ENCODE results near the gene BACH2. TPM values are rescaled to one million over a fixed set of nuclear protein-coding genes. Genes with fewer than 3 reads are reported as not detected.

BACH2 gene
- total RNA-seq, 1 experiment from 2014 or later = not detected

GRCh38 chr6:90192857-90193256, 103.8 kb downstream of the BACH2 start:
- Histone ChIP-seq H3K4me3 (no peak overlapping the region), H3K36me3 (no peaks in the 10 kb centered on the region), H3K27me3 (no peaks in the 10 kb centered on the region; the same call in 1 of the 2 replicates), H3K9me3 (no peaks in the 10 kb centered on the region)
- no peak for DNase-seq

- H3K9me3 ChIP-seq = no peaks in the 10 kb centered on the region
- no peak for DNase-seq
- H3K36me3 ChIP-seq = no peaks in the 10 kb centered on the region
- no peak overlapping the region for H3K4me3 ChIP-seq
- no peaks in the 10 kb centered on the region; the same call in 1 of the 2 replicates for H3K27me3 ChIP-seq
Measured at GRCh38 chr6:90190752-90191395, 105.8 kb downstream of the BACH2 start.

- DNase-seq = no peak
- H3K27me3 ChIP-seq = no peaks in the 10 kb centered on the region; the same call in 1 of the 2 replicates
- H3K9me3 ChIP-seq = no peaks in the 10 kb centered on the region
- H3K4me3 ChIP-seq = no peak overlapping the region
- no peaks in the 10 kb centered on the region for H3K36me3 ChIP-seq
Measured at GRCh38 chr6:90190131-90190530, 106.5 kb downstream of the BACH2 start.

GRCh38 chr6:90187437-90188121, 109.1 kb downstream of the BACH2 start:
- no peaks in the 10 kb centered on the region for H3K9me3 ChIP-seq

GRCh38 chr6:90186637-90187371, 109.8 kb downstream of the BACH2 start:
- Histone ChIP-seq H3K36me3 (no peaks in the 10 kb centered on the region), H3K9me3 (no peaks in the 10 kb centered on the region), H3K4me3 (no peak overlapping the region), H3K27me3 (no peaks in the 10 kb centered on the region)
- DNase-seq = no peak

More at GRCh38 chr6:90187437-90188121, 109.1 kb downstream of the BACH2 start:
- H3K4me3 ChIP-seq = no peak overlapping the region
- H3K27me3 ChIP-seq = no peaks in the 10 kb centered on the region
- H3K36me3 ChIP-seq = no peaks in the 10 kb centered on the region
- no peak for DNase-seq

- Histone ChIP-seq H3K9me3 (no peaks in the 10 kb centered on the region), H3K36me3 (no peaks in the 10 kb centered on the region), H3K27me3 (no peaks in the 10 kb centered on the region), H3K4me3 (no peak overlapping the region)
- no peak for DNase-seq
Measured at GRCh38 chr6:90186026-90186425, 110.6 kb downstream of the BACH2 start.

- no peak overlapping the region for H3K4me3 ChIP-seq
- no peaks in the 10 kb centered on the region for H3K36me3 ChIP-seq
- no peaks in the 10 kb centered on the region for H3K27me3 ChIP-seq
- no peak for DNase-seq
- H3K9me3 ChIP-seq = no peaks in the 10 kb centered on the region
Measured at GRCh38 chr6:90184334-90185298, 112.0 kb downstream of the BACH2 start.

GRCh38 chr6:90183587-90184333, 112.9 kb downstream of the BACH2 start:
- DNase-seq = no peak
- no peaks in the 10 kb centered on the region for H3K36me3 ChIP-seq
- H3K27me3 ChIP-seq = no peaks in the 10 kb centered on the region
- H3K9me3 ChIP-seq = no peaks in the 10 kb centered on the region
- H3K4me3 ChIP-seq = no peak overlapping the region

- no peaks in the 10 kb centered on the region for H3K36me3 ChIP-seq
- H3K27me3 ChIP-seq = no peaks in the 10 kb centered on the region
- DNase-seq = no peak
- H3K4me3 ChIP-seq = no peak overlapping the region
- no peaks in the 10 kb centered on the region for H3K9me3 ChIP-seq
Measured at GRCh38 chr6:90180526-90180925, 116.1 kb downstream of the BACH2 start.

GRCh38 chr6:90179190-90180169, 117.2 kb downstream of the BACH2 start:
- Histone ChIP-seq H3K4me3 (no peak overlapping the region), H3K9me3 (no peaks in the 10 kb centered on the region), H3K27me3 (peaks cover 2% of the 10 kb centered on the region; the same call in 1 of the 2 replicates), H3K36me3 (no peaks in the 10 kb centered on the region)
- no peak for DNase-seq

- no peaks in the 10 kb centered on the region for H3K36me3 ChIP-seq
- no peak for DNase-seq
- H3K4me3 ChIP-seq = no peak overlapping the region
- H3K27me3 ChIP-seq = peaks cover 2% of the 10 kb centered on the region; the same call in 1 of the 2 replicates
- H3K9me3 ChIP-seq = no peaks in the 10 kb centered on the region
Measured at GRCh38 chr6:90178384-90178855, 118.2 kb downstream of the BACH2 start.

- no peak for DNase-seq
- H3K9me3 ChIP-seq = no peaks in the 10 kb centered on the region
- no peak overlapping the region for H3K4me3 ChIP-seq
- peaks cover 2% of the 10 kb centered on the region; the same call in 1 of the 2 replicates for H3K27me3 ChIP-seq
- H3K36me3 ChIP-seq = no peaks in the 10 kb centered on the region
Measured at GRCh38 chr6:90177544-90178383, 118.9 kb downstream of the BACH2 start.

GRCh38 chr6:90175627-90176538, 120.8 kb downstream of the BACH2 start:
- no peak for DNase-seq
- Histone ChIP-seq H3K36me3 (no peaks in the 10 kb centered on the region), H3K9me3 (no peaks in the 10 kb centered on the region), H3K27me3 (peaks cover 2% of the 10 kb centered on the region; the same call in 1 of the 2 replicates), H3K4me3 (no peak overlapping the region)

Measured in MG63 (cell line).